Stimulated activated CD4-positive, alpha-beta T cell treated with anti-CD3 and anti-CD28 coated beads, Interleukin-1b, Interleukin-23, amount 100 ng/mL, for 48 hours (primary cell): Measurements from ENCODE around the gene ARFGEF2.
A peak's percentile ranks its signal among the peaks of the same experiment; 100 is the strongest.

ENCODE experiments used
- DNase-seq: peaks from one replicate; pipeline ENCODE4 v3.0.0-alpha.2; 2020

The ARFGEF2 gene

DNA sequence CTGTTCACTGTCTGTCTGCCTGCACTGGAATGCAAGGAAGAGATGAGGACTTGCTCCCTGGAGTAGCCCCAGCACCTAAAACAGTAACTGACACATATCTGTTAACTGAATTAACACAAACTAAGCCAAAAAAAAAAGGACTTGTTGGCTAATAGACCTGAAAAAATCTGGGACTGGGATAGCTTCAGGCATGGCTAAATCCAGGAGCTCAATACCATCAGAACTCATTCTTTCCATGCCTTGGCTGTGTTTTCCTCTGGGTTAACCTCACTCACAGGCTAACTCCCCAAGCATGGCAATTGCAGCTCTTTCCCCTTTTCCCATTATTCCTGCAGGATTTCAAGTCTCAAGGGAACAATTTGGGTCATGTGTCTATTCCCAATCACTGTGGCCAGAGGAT, 21.6 kb upstream of the ARFGEF2 start:
- DNase-seq: no peak

DNA sequence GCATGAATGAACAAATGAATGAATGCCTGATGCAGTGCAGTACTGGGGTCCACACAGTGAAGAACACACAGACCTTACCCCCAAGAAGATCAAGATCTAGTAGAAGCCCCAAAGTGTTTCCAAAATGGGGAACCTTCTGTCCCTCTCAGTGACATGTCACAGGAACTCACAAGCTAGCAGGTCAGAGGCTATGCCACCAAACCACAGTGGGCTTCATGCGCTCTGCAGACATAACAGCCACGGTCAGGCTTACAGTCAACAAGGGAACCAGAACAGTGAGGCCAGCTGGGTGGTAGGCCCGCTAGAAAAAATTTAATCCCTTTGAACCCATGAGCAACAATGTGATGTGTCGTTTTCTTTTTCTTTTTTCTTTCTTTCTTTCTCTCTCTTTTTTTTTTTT, 20.2 kb upstream of the ARFGEF2 start:
- no peak for DNase-seq

DNA sequence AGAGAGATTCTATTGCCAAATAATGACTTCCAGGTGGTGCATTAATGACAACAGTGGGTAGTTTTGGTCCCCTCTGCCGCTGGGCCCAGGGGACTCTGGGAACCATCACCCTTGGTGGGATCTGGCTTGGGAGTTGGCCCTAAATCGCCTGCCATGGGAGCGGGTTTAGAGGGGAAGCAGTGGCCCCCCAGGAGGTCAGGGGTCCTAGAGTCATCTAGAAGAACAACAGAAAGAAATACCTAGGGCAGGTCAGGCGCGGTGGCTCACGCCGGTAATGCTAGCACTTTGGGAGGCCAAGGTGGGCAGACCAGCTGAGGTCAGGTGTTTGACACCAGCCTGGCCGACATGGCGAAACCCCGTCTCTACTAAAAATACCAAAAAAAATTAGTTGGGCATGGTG, 17.8 kb upstream of the ARFGEF2 start:
- DNase-seq: no peak

DNA sequence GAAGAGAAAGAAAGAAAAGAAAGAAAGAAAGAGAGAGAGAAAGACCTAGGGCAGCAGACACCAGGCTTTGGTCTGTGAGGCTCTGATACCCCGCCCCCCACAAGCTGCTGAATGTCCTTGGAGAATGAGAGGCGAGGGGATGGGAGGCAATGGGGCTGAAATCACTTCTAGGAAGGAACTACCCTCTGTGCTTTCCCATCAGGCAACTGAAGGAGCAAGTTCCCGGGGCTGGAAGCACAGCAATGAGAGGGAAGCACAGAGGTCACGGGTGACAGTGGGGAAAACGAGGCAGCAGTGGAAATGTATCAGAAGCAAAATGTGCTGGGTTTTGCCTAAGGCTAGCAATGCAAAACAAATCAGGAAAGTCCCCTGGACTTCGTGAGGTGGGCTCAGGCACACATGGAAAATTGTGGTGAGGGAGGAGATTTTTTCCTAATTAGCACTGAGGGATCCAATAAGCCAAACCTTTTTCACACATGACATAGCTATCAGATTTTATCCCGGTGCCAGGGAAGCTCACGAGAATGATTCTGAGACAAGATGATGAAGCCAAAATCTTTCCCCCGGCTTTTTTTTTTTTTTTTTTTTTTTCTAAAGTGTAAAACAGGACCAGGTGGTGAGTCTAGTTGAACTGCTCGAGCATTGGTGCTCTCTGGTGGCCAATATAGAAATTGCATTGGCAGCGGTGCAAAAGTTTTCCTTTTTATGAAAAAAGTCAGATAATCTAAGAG, 16.8 kb upstream of the ARFGEF2 start:
- DNase-seq: peak; percentile 67

DNA sequence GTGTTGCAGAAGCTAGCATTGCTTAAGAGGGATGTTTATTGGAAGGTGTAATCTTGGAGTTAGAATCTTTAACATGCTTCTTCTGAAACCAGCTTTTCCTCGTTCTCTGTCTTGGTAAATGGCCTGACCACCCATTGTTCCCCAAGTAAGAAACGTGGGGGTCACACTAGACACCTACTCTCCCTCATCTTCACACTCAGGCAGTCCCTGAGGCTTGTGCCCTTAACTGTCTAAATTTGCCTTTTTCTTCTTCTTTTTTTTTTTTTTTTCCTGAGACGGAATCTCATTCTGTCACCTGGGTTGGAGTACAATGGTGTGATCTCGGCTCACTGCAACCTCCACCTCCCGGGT, 16.2 kb upstream of the ARFGEF2 start:
- DNase-seq: no peak

DNA sequence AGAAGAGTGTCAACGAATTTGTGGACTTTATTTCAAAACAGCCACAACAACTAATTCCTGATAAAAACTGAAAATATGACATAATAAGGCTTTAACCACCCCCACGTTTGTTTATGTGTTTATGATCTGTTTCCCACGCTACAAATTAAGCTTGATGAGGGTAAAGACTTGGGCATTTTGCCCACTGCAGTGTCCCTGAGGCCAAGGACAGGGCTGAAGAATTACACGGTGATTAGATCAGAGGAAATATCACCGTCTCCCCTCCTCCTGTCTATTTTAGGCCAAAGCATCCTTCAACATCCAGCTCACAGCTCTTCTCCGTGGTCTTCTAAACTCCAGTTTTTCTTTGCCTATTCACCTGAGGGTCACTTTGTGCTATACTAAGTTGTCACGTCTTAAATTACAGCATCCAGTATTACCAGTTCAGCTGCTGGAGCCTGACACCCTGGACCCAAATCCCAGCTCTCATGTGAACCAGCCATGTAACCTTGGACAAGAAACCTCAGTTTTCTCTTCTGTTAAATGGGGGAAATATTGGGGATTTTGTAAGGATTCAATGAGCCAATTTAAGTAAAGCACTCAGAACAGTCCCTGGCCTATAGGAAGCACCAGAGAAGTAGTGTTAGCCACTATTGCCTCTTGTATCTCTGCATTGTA, 15.2 kb upstream of the ARFGEF2 start:
- DNase-seq: no peak

DNA sequence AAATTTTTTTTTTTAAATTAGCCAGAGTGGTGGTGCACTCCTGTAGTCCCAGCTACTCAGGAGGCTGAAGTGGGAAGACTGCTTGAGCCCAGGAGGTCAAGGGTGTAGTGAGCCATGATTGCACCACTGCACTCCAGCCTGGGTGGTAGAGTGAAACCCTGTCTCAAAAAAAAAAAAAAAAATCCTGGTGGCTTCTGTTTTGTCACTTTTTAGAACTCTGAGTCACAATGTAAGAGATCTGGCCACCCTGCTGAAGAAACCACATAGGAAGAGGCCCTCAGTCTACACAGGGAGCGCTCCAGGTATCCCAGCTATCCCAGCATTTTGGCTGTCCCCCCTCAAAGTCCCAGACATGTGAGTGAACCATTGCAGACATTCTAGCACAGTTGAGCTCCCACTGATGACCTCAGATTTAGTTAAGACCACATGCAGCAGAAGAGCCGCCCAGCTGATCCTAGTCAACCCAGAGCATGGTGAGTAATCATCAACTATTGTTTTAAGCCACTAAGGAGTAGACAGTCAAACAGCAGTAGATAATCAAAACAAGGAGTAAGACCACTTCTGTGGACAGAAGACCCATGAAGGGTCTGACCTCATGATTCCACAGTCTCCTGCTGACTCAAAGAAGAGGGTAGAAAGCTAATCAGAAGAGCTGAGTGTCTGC, 12.7 kb upstream of the ARFGEF2 start:
- DNase-seq: no peak

DNA sequence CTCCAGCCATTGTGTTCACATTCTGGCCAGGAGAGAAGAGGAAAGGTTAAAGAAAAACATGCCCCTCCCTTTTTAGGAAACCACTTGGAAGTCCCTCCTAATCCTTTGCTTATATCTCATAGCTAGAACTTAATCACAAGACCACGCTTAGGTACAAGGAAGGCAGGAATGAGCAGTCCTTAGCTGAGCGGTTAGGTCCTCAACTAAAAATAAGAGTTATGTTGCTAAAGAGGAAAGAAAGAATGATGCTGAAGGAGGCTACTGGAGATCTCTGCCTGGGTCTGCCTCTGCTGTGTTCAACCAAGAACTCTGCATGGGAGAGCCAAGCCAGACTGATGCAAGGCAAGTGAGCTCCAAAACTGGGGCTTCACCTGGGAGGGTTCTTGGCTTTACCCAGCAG, 11.6 kb upstream of the ARFGEF2 start:
- DNase-seq: no peak

DNA sequence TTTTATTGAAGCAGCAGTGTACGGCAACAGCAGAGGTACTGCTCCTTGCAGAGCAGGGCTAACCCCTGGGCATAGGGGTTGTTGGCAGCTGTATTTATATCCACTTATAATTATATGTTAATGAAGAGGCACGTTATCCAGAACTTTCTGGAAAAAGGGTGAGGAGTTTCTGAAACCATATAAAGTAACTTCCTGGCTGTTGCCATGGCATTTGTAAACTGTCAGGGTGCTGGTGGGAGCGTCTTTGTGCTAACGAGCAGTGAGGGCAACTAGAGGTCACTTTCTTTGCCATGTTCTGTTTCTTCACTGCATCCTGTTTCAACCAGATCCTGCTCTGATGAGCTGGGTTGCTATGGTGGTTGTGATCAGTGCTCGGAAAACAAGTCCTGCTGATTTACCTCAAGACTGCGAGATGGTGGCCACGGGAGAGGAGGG, 11.1 kb upstream of the ARFGEF2 start:
- no peak for DNase-seq

DNA sequence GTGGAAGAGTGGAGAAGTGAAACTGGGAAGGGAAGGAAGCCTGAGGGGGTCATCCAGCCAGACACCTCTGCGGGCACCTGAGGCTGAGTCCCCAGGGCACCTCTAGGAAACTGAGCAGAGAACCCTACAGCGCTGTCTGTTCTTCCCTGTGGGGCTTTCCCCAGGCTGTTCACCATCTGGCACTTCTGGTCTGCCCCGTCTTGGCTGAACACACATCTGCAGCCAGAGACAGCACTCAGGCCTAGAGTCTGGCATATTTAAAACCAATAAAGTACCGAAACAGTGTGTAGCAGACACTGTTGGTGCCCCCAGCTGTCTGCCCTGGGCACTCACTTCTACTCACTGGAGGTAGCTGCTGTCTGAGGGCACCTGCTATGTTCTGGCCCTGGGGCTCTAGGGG, 9.4 kb upstream of the ARFGEF2 start:
- DNase-seq: no peak

DNA sequence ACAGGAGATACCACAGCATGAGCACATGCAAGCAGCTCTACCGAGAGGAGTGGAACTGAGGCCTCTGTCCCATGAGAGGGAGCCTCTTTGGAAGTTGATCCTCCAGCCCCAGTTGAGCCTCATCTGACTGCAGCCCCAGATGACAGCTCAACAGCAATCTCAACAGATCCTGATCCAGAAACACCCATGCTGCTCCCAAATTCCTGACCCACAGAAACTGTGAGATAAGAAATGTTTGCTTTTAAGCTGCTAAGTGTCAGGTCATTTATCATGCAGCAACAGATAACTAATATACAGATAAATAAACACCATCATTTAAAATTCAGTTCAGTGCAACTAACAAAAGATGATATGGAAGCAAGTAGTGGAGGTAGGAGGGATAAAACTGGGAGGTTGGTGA, 4.8 kb upstream of the ARFGEF2 start:
- no peak for DNase-seq

DNA sequence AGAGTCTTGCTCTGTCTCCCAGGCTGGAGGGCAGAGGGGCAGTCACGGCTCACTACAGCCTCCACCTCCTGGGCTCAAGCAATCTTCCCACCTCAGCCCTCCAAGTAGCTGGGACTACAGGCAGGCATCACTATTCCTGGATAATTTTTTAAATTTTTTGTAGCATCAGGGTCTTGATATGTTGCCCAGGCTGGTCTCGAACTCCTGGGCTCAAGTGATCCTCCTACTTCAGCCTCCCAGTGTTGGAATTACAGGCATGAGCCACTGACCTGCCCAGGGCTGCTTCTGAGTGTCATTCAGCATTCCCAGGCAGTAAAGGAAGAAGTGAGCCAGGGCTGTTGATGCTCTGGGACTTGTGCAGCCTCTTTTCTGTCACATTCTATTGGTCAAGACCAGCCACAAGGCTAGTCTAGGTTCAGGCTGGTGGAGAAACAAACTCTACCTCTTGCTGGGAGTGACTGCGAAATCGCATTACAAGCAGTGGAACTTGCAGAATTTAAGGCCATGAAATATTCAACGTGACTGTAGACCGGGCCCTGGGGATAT, 2.1 kb upstream of the ARFGEF2 start:
- no peak for DNase-seq

DNA sequence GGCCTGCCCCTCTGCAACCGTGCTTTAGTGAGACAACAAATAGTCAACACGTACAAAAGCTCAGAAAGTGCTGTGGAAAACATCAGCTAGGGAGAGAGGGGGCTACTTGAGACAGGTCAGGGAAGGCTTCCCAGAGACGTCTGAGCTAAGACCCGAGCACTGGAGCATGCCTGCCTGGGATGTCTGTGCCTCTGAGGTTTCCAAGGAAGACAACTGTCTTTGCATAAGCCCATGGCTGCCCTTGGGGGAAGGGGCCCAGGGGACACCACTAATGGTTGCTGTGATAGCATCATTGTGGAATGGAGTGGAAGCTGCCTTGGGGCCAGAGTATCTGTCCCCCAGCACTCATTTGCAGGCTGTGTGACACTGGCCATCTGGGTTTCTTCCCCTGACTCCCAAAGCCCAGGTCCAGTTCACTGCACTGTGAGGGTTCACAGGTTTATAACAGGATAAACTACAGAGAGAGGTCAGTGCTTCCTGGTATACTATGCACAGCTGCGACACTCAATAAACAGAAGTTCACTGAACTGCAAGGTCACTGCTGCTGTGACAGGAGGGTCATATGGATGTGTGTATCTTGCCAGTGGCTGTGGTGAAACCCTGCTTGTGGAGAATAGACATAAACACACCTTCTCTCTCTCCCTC, 1.5 kb upstream of the ARFGEF2 start:
- no peak for DNase-seq

DNA sequence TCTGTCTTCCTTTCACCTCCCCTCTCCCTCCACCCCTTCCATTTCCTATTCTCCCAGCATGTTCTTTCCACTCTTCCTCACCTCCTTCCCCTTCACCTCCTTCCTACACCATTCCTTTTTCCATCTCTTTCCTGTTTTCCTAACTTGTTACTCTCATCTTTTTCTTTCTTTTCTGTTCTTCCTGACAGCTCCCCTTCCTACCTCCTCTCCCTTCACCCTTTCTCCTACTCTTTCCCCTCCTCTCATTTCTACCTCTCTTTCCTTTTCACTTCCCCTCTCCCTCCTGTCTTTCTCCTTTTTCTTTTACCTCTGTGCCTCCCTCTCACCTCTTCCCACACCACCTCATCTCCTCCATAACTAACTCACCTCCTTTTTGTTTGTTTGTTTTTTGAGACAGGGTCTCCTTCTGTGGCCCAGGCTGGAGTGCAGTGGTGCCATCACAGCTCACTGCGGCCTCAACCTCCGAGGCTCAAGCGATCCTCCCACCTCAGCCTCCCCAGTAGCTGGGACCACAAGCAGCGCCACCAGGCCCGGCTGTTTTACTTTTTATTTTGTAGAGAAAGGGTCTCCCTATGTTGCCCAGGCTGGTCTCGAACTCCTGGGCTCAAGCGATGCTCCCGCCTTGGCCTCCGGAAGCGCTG, 864 bp upstream of the ARFGEF2 start:
- DNase-seq: no peak

DNA sequence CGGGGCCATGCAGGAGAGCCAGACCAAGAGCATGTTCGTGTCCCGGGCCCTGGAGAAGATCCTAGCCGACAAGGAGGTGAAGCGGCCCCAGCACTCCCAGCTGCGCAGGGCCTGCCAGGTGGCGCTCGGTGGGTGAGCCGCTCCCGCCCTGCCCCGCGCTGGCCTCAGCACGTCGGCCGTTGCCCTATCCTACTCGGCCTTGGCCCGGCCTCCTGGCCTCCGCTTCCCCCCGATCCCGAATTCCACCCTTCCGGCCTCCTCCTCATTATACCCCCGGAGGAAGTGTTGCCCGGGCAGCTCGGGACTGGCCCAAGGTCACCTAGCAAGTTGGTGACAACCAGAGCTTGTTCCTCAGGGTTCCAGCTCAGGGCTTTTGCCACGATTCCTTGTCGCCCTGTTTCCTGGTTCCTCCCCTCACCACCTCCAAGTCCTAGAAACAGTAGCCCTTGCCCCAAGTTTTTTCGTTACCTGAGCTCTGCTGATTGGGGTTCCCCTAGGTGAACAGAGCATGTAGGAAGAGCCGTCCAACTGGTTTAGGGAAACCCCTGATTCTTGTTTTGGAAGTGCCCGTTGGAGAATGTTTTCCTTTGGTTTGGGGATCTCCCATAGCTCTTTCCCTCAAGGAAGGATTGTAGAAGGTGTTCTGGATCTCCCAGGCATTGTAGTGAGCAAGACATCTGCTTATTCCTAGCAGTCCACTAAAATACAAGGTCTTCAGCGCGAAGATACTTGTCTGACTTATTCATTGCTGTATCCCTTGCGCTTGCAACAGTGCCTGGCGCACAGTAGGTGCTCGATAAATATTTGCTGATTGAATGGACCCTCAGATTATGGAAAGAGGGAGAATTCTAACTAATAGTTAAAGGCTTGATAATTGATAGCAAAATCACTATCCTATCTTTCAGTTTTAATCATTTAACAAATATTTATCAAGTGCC, 641 bp downstream of the ARFGEF2 start:
- no peak for DNase-seq

DNA sequence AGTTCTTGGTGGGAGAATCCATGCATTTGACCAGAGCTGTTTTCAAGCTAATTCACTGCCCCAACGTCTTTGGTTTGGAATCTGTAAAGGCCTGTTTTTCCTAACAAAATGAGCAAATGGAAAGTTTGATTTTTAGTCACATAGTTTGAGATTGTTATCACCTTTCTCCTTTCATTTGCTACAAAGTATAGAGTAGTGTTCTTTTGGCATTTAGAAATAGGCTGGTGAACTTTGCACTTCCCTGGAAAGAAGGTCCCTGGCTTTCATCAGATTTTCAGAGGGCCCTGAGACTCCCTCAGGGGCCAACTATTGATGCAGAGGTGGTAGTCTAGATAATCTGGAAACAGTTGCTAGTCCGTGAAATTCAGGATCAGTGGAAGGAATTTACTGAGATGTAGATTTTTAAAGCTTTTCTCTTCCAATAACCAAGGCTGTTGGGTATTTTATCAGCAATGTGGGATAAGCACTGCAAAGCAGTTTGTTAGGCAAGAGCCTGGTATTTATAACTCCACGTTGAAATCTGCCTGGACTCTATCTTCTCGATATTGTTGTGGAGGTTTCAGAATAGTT, 1.7 kb downstream of the ARFGEF2 start:
- no peak for DNase-seq

DNA sequence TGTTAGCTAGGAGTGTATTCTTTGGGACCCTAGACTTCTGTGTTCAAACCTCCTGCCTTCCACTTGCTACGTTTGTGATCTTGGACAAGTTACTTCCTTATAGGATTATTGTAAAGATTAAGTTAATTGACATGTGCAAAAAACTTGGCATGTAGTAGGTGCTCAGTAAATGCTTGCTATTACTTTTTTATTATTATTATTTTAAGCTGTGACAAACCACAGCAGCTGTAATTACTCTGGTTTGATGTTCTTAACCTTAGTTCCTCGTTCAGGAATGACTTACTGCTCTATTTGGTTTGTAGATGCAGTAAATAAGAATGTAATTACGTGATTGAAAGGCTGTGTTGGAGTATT, 3.2 kb downstream of the ARFGEF2 start:
- DNase-seq: no peak

DNA sequence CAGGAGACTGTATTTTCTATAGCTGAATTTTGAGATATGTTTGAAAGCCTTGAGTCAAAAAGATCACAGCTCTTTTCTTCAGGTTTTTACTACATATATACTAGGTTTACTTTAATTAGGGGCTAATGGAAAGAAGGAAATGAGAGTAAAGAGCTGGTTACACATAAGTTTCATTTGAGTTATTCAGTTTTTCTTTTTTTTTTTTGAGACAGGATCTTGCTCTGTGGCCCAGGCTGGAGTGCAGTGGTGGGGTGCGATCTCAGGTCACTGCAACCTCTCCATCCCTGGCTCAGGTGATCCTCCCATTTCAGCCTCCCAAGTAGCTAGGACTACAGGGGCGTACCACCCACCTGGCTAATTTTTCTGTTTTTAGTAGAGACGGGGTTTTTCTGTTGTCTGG, 4.8 kb downstream of the ARFGEF2 start:
- no peak for DNase-seq

DNA sequence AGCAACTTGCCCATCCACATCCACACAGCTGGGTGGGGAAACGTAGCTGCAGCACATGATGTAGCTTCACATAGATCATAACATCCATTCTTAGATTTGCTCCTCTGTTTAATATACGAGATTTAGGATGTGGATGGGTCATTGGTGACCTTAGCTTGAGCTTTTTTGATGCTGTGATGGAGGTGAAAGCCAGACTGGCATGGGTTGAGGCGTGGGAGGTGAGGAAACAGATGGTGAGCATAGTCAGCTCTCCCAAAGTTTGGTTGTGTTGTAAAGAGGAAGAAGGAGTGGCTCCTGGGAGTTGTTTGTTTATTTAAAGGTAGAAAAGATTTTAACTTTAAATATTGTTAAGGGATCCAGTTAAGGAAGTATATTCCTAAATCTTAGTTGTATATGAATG, 5.3 kb downstream of the ARFGEF2 start:
- no peak for DNase-seq

DNA sequence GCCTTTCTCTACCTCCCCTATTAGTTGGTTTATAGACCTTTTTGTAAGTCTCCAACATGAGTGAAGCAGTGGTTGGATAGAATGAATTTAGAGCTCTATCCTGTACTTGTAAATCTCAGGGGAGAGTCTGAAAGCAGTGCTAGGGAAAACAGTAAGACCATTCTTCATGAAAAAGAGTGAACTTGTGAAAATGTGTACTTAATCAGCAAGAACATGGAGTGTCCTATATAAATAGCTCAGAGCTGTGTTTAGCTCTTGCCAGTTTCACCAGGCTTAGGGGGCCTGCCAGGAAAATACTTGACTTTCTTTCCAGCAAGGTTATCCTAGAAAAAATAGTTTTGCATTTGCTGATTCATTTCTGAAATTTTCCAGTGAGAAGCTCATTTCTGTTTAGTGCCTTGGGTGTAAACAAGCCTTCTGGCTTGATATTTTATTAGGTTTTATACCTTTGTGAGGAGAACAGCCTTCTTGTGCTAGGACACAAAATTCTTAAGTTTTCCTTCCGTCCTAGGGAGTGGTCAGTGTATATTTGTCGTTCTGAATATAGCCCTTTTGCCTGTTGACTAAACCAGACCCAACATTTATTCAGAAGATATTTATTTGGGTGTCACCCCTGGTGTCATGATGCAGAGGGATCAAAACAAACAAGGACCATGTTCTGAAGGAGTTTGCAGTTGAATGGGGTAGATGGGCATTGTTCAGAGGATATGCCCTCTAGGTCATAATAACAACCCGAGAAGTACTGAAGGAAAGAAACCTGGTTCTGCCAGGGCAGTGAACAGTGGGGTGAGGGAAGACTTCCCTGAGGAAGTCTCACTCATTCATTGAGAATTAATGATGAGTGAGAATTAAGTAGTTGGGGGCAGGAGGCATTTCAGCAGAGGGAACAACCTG, 7.6 kb downstream of the ARFGEF2 start:
- no peak for DNase-seq

DNA sequence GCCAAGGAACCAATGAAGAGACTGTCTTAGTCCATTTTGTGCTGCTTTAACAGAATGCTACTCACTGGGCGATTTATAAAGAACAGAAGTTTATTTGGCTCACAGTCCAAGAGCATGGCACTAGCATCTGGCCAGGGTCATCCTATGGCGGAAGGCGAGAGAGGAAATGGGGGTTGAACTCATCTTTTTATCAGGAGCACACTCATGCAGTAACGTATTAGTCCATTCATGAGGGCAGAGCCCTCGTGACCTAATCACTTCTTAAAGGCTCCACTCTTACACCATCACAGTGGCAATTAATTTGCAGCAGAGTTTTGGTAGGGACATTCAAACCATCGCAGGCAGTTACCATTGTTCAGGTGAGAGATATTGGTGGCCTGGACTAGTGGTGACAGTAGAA, 8.5 kb downstream of the ARFGEF2 start:
- DNase-seq: no peak
